Esophagus (tissue), 2 donors: ENCODE measurements around the gene KAT14. TPM values are rescaled to one million over a fixed set of nuclear protein-coding genes. Genes with fewer than 3 reads are reported as not detected.
"Not testable (repeated sequence)": the region's sequence is repeated elsewhere in the genome, so short reads cannot be mapped to it uniquely, and the experiment has no call there.

Experiments used
- H3K27ac ChIP-seq, 2 donors: one replicate each; pipeline ENCODE4 v1.5.1; 2013; ENCODE audit warnings: low read depth in 2 of 2, mild to moderate bottlenecking in 2 of 2, inconsistent platforms in 1 of 2, low read length in 1 of 2, moderate library complexity in 1 of 2
- H3K27me3 ChIP-seq, 2 donors: one replicate each; pipeline ENCODE4 v1.6.1; 2013; ENCODE audit warnings: low read length in 2 of 2, control low read depth in 1 of 2, mild to moderate bottlenecking in 1 of 2; ENCODE audit not compliant: insufficient read depth in 2 of 2, control insufficient read depth in 1 of 2
- H3K36me3 ChIP-seq, 2 donors: one replicate each; pipeline ENCODE4 v1.6.1; 2013; ENCODE audit warnings: low read length in 1 of 2; ENCODE audit not compliant: control insufficient read depth in 2 of 2, insufficient read depth in 2 of 2
- H3K4me1 ChIP-seq, 2 donors: one replicate each; pipeline ENCODE4 v1.6.1; 2013; ENCODE audit warnings: low read length in 1 of 2; ENCODE audit not compliant: control insufficient read depth in 2 of 2, insufficient read depth in 2 of 2
- H3K4me3 ChIP-seq, 2 donors: one replicate each; pipeline ENCODE4 v1.5.1; 2013; ENCODE audit warnings: low read length in 2 of 2, mild to moderate bottlenecking in 2 of 2, low read depth in 1 of 2, moderate library complexity in 1 of 2
- H3K9me3 ChIP-seq, 2 donors: one replicate each; pipeline ENCODE4 v1.6.1; 2013; ENCODE audit warnings: mild to moderate bottlenecking in 2 of 2, low read depth in 1 of 2, low read length in 1 of 2, moderate library complexity in 1 of 2; ENCODE audit not compliant: control insufficient read depth in 2 of 2, insufficient read depth in 1 of 2
- WGBS, 2 donors: extraction: QIAGEN DNeasy Blood & Tissue Kit; methylation state at CpG; one replicate each; pipeline ENCODE4 v1.1.7; 2013; 5-methylcytosine and 5-hydroxymethylcytosine counted together
- polyA plus RNA-seq, 2 donors: library from polyadenylated mRNA; stranded (reverse); fragments of 200-250 nt; gene quantifications; one replicate each; pipeline ENCODE4 v1.2.3, GENCODE V29; 2013
- donor health status: healthy with polysubstance abuse.
- donor health status: Bipolar disorder and iron deficiency.

KAT14 gene, protein sequence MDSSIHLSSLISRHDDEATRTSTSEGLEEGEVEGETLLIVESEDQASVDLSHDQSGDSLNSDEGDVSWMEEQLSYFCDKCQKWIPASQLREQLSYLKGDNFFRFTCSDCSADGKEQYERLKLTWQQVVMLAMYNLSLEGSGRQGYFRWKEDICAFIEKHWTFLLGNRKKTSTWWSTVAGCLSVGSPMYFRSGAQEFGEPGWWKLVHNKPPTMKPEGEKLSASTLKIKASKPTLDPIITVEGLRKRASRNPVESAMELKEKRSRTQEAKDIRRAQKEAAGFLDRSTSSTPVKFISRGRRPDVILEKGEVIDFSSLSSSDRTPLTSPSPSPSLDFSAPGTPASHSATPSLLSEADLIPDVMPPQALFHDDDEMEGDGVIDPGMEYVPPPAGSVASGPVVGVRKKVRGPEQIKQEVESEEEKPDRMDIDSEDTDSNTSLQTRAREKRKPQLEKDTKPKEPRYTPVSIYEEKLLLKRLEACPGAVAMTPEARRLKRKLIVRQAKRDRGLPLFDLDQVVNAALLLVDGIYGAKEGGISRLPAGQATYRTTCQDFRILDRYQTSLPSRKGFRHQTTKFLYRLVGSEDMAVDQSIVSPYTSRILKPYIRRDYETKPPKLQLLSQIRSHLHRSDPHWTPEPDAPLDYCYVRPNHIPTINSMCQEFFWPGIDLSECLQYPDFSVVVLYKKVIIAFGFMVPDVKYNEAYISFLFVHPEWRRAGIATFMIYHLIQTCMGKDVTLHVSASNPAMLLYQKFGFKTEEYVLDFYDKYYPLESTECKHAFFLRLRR
- 1 to 10 TPM; 4.3 to 6.0 TPM for polyA plus RNA-seq

GRCh38 chr20:18137412-18138265 lies at the start of gene KAT14, which contains the start of gene PET117:
Gene KAT14 (plus strand): TSS chr20:18137863. CDS start chr20:18142661, 4,798 bp downstream.
Gene PET117 (plus strand): TSS chr20:18137863. CDS start chr20:18137956, 93 bp downstream.
- peaks cover 2 to 3% of the 10 kb centered on the region in 2 donors for H3K36me3 ChIP-seq
- H3K27ac ChIP-seq, result peak within 1 kb of the TSS; percentile 88 to 95
- no peaks in the 10 kb centered on the region for H3K27me3 ChIP-seq
- H3K9me3 ChIP-seq, result no peaks in the 10 kb centered on the region
- 1% methylated on average over 74 to 87 of the region's 87 CpGs for WGBS, 2 donors
- H3K4me1 ChIP-seq, result peaks cover 0 to 6% of the 10 kb centered on the region in 2 donors
- peak within 1 kb of the TSS; percentile 87 to 89 for H3K4me3 ChIP-seq

GRCh38 chr20:18088298-18088697 lies 49.4 kb upstream of the KAT14 start:
- 84 to 87% methylated on average over 3 of the region's 3 CpGs for WGBS, 2 donors
- H3K36me3 ChIP-seq, H3K4me1 ChIP-seq, H3K27me3 ChIP-seq, H3K27ac ChIP-seq, H3K9me3 ChIP-seq, H3K4me3 ChIP-seq: not testable (repeated sequence)

- H3K4me3 ChIP-seq, H3K36me3 ChIP-seq, H3K9me3 ChIP-seq, H3K4me1 ChIP-seq, H3K27me3 ChIP-seq, H3K27ac ChIP-seq: not testable (repeated sequence)
- WGBS, 2 donors, result 91 to 93% methylated on average over 11 of the region's 11 CpGs
These were observed 48.8 kb upstream of the KAT14 start for GRCh38 chr20:18088841-18089240.

- 52 to 57% methylated on average over 3 of the region's 3 CpGs for WGBS, 2 donors
- Histone ChIP-seq H3K36me3 (no peaks in the 10 kb centered on the region), H3K27ac (no peak overlapping the region), H3K9me3 (no peaks in the 10 kb centered on the region), H3K4me1 (no peaks in the 10 kb centered on the region), H3K4me3 (no peak overlapping the region), H3K27me3 (no peaks in the 10 kb centered on the region)
These were observed 47.6 kb upstream of the KAT14 start for GRCh38 chr20:18090044-18090443.

GRCh38 chr20:18090477-18090876 lies 47.2 kb upstream of the KAT14 start:
- no peak overlapping the region for H3K4me3 ChIP-seq
- H3K36me3 ChIP-seq, result no peaks in the 10 kb centered on the region
- H3K9me3 ChIP-seq, result no peaks in the 10 kb centered on the region
- H3K27ac ChIP-seq, result no peak overlapping the region
- no peaks in the 10 kb centered on the region for H3K4me1 ChIP-seq
- H3K27me3 ChIP-seq, result no peaks in the 10 kb centered on the region
- WGBS, 2 donors, result 91 to 93% methylated on average over 10 of the region's 10 CpGs

GRCh38 chr20:18091623-18092022 lies 46.0 kb upstream of the KAT14 start:
- Histone ChIP-seq H3K27ac (no peak overlapping the region), H3K9me3 (no peaks in the 10 kb centered on the region), H3K27me3 (no peaks in the 10 kb centered on the region), H3K4me3 (no peak overlapping the region), H3K36me3 (no peaks in the 10 kb centered on the region), H3K4me1 (no peaks in the 10 kb centered on the region)
- WGBS, 2 donors, result 60 to 66% methylated on average over 7 of the region's 7 CpGs

- Histone ChIP-seq H3K9me3 (no peaks in the 10 kb centered on the region), H3K27me3 (no peaks in the 10 kb centered on the region), H3K4me1 (no peaks in the 10 kb centered on the region), H3K27ac (no peak overlapping the region), H3K36me3 (no peaks in the 10 kb centered on the region), H3K4me3 (no peak overlapping the region)
- 76 to 88% methylated on average over 8 of the region's 8 CpGs for WGBS, 2 donors
These were observed 44.8 kb upstream of the KAT14 start for GRCh38 chr20:18092890-18093289.

- Histone ChIP-seq H3K4me1 (no peaks in the 10 kb centered on the region), H3K36me3 (no peaks in the 10 kb centered on the region), H3K27ac (no peak overlapping the region), H3K27me3 (no peaks in the 10 kb centered on the region), H3K9me3 (no peaks in the 10 kb centered on the region), H3K4me3 (no peak overlapping the region)
- 73 to 87% methylated on average over 10 of the region's 10 CpGs for WGBS, 2 donors
These were observed 44.3 kb upstream of the KAT14 start for GRCh38 chr20:18093388-18093787.

GRCh38 chr20:18094191-18094590 lies 43.5 kb upstream of the KAT14 start:
- Histone ChIP-seq H3K4me1 (no peaks in the 10 kb centered on the region), H3K27ac (no peak overlapping the region), H3K27me3 (no peaks in the 10 kb centered on the region), H3K4me3 (no peak overlapping the region), H3K36me3 (no peaks in the 10 kb centered on the region), H3K9me3 (no peaks in the 10 kb centered on the region)
- WGBS, 2 donors, result 69 to 85% methylated on average over 5 of the region's 5 CpGs
